ENCODE data around the gene HSD17B4. TPM values are rescaled to one million over a fixed set of nuclear protein-coding genes. Genes with fewer than 3 reads are reported as not detected.

Gene HSD17B4
- total and polyA plus RNA-seq, 2 of the 13 experiments (the other 11 are each of a cell fraction or from before 2014, with no cell fraction given), result 178 to 399 TPM

DNA sequence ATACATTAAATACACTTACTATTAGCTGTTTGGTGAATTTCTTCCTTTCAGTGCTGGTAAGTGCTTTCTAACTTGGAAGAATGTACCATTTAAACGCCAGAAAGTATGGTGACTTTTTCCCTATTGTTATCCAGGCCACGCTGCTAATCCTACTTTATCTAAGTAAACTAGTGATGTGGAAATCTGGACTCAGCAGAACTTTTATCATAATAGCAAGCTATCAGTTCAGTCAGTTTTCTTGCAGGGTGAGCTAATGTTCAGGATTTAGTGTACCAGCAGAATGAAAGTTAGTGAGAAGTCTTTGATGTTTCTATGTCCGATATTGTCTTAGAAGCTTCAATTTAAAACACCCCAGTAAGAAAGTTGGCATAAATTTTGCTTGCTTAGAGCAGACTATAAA lies 72.2 kb downstream of the HSD17B4 start (continued):
- no peak for TF ChIP-seq SRF (IDR thresholded peaks at IDR 0.05; ENCODE audit: low read depth, low read length)
- TF ChIP-seq ZNF296 (CRISPR knock-in tag; conservative IDR thresholded peaks at IDR 0.05), result no peak
- TF ChIP-seq ZNF337 (CRISPR knock-in tag; IDR thresholded peaks at IDR 0.05; ENCODE audit: borderline replicate concordance, low read depth), result no peak
- TF ChIP-seq ZSCAN12 (CRISPR knock-in tag; IDR thresholded peaks at IDR 0.05), result no peak
- TF ChIP-seq ZNF282 (IDR thresholded peaks at IDR 0.05; ENCODE audit: partially characterized antibody), result no peak
- no peak for TF ChIP-seq ZNF292 (CRISPR knock-in tag; IDR thresholded peaks at IDR 0.05; ENCODE audit: borderline replicate concordance, low read depth)
- TF ChIP-seq THRA (CRISPR knock-in tag; IDR thresholded peaks at IDR 0.05; ENCODE audit: borderline replicate concordance), result peak; percentile 41; the same call in 1 of the 2 replicates
- TF ChIP-seq ZNF678 (CRISPR knock-in tag; IDR thresholded peaks at IDR 0.05), result no peak
- no peak for TF ChIP-seq ZNF468 (CRISPR knock-in tag; IDR thresholded peaks at IDR 0.05)
- TF ChIP-seq GATAD1 (CRISPR knock-in tag; IDR thresholded peaks at IDR 0.05), result no peak
- no peak for TF ChIP-seq SNAPC2 (CRISPR knock-in tag; IDR thresholded peaks at IDR 0.05)
- TF ChIP-seq SAP130 (CRISPR knock-in tag; IDR thresholded peaks at IDR 0.05; ENCODE audit: low read depth), result peak; percentile 17; the same call in 1 of the 2 replicates
- TF ChIP-seq RAD21 (CRISPR knock-in tag; IDR thresholded peaks at IDR 0.05), result no peak
- TF ChIP-seq, protein P1, sequence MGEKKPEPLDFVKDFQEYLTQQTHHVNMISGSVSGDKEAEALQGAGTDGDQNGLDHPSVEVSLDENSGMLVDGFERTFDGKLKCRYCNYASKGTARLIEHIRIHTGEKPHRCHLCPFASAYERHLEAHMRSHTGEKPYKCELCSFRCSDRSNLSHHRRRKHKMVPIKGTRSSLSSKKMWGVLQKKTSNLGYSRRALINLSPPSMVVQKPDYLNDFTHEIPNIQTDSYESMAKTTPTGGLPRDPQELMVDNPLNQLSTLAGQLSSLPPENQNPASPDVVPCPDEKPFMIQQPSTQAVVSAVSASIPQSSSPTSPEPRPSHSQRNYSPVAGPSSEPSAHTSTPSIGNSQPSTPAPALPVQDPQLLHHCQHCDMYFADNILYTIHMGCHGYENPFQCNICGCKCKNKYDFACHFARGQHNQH (CRISPR knock-in tag; IDR thresholded peaks at IDR 0.05), result no peak
- no peak for TF ChIP-seq ZNF350 (CRISPR knock-in tag; IDR thresholded peaks at IDR 0.05; ENCODE audit: borderline replicate concordance, low read depth)
- TF ChIP-seq ETV6 (CRISPR knock-in tag; conservative IDR thresholded peaks at IDR 0.05), result no peak
- TF ChIP-seq SOX13 (IDR thresholded peaks at IDR 0.05), result peak; percentile 85
- TF ChIP-seq SOX13 (CRISPR knock-in tag; conservative IDR thresholded peaks at IDR 0.05 in 1 of 2, IDR thresholded peaks at IDR 0.05 in 1 of 2), result peak in 1 of 2 experiments; percentile 97; a peak in 2 of 4 replicates
- TF ChIP-seq ZNF556 (CRISPR knock-in tag; IDR thresholded peaks at IDR 0.05; ENCODE audit: borderline replicate concordance), result no peak
- peak; percentile 98 for TF ChIP-seq PITX1 (CRISPR knock-in tag; IDR thresholded peaks at IDR 0.05)
- no peak for TF ChIP-seq NR2F6 (IDR thresholded peaks at IDR 0.05)
- no peak for TF ChIP-seq NR2F6 (CRISPR knock-in tag; IDR thresholded peaks at IDR 0.05)
- TF ChIP-seq EHMT2 (IDR thresholded peaks at IDR 0.05; ENCODE audit: borderline replicate concordance, low read depth, low read length), result no peak
- TF ChIP-seq, protein P2, sequence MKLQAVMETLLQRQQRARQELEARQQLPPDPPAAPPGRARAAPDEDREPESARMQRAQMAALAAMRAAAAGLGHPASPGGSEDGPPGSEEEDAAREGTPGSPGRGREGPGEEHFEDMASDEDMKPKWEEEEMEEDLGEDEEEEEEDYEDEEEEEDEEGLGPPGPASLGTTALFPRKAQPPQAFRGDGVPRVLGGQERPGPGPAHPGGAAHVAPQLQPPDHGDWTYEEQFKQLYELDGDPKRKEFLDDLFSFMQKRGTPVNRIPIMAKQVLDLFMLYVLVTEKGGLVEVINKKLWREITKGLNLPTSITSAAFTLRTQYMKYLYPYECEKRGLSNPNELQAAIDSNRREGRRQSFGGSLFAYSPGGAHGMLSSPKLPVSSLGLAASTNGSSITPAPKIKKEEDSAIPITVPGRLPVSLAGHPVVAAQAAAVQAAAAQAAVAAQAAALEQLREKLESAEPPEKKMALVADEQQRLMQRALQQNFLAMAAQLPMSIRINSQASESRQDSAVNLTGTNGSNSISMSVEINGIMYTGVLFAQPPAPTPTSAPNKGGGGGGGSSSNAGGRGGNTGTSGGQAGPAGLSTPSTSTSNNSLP (IDR thresholded peaks at IDR 0.05; ENCODE audit: low read depth, low read length), result no peak
- TF ChIP-seq ZNF614 (CRISPR knock-in tag; IDR thresholded peaks at IDR 0.05; ENCODE audit: borderline replicate concordance), result no peak
- no peak for TF ChIP-seq CENPX (CRISPR knock-in tag; IDR thresholded peaks at IDR 0.05)
- TF ChIP-seq NCOR1 (IDR thresholded peaks at IDR 0.05; ENCODE audit: borderline replicate concordance, low read length), result peak; percentile 31; the same call in 1 of the 2 replicates
- no peak for TF ChIP-seq TMF1 (CRISPR knock-in tag; IDR thresholded peaks at IDR 0.05; ENCODE audit: low read depth)
- TF ChIP-seq HHEX (CRISPR knock-in tag; IDR thresholded peaks at IDR 0.05), result no peak
- TF ChIP-seq SETDB1 (CRISPR knock-in tag; IDR thresholded peaks at IDR 0.05; ENCODE audit: borderline replicate concordance), result no peak
